ENCODE results near the gene CEMIP2. TPM values are rescaled to one million over a fixed set of nuclear protein-coding genes. Genes with fewer than 3 reads are reported as not detected.

CEMIP2 gene
- total RNA-seq, 1 experiment from 2014 or later, result 28.4 TPM

- no peak for DNase-seq
Observed at GRCh38 chr9:71783120-71783523, 14.8 kb upstream of the CEMIP2 start.

GRCh38 chr9:71781391-71781790, 13.1 kb upstream of the CEMIP2 start:
- Mint-ChIP-seq H3K27me3 (ENCODE audit: insufficient read depth, unreplicated experiment) (no peaks in the 10 kb centered on the region), H3K4me1 (ENCODE audit: low read depth, unreplicated experiment) (peaks cover 7% of the 10 kb centered on the region), H3K27ac (ENCODE audit: unreplicated experiment) (no peak overlapping the region), H3K9me3 (ENCODE audit: unreplicated experiment) (no peaks in the 10 kb centered on the region), H3K4me3 (ENCODE audit: unreplicated experiment) (no peak overlapping the region), H3K36me3 (ENCODE audit: insufficient read depth, unreplicated experiment) (no peaks in the 10 kb centered on the region)
- H3K36me3 ChIP-seq (ENCODE audit: control insufficient read depth, insufficient read depth, low read length), result no peaks in the 10 kb centered on the region
- CTCF ChIA-PET, result no interaction called here
- no TSS peak for BruUV-seq (replicated peaks)
- H3K4me3 ChIP-seq (ENCODE audit: low read depth, low read length), result no peak overlapping the region
- H3K4me1 ChIP-seq, result no peaks in the 10 kb centered on the region
- POLR2A ChIA-PET, result no interaction called here
- TF ChIP-seq CTCF (IDR thresholded peaks at IDR 0.05; ENCODE audit: insufficient read depth in 1 of 2, low read depth in 1 of 2, low read length in 1 of 2, severe bottlenecking in 1 of 2, unreplicated experiment in 1 of 2), result no peak
- no peak for DNase-seq
- no peaks in the 10 kb centered on the region for H3K9me3 ChIP-seq
- intact Hi-C loops (cut with micrococcal nuclease; ENCODE audit: unreplicated experiment), result no loop called here
- no peaks in the 10 kb centered on the region for H3K27me3 ChIP-seq (replicated peaks; ENCODE audit: control insufficient read depth, insufficient read depth, low read length)

More at GRCh38 chr9:71783120-71783523, 14.8 kb upstream of the CEMIP2 start:
- H3K27ac Mint-ChIP-seq (ENCODE audit: unreplicated experiment), result no peak overlapping the region
- no peaks in the 10 kb centered on the region for H3K4me1 ChIP-seq
- peak overlapping the region; percentile 5; the same call in 1 of the 2 replicates for H3K4me3 ChIP-seq (ENCODE audit: low read depth, low read length)
- intact Hi-C loops (cut with micrococcal nuclease; ENCODE audit: unreplicated experiment), result no loop called here
- H3K4me1 Mint-ChIP-seq (ENCODE audit: low read depth, unreplicated experiment), result peaks cover 4% of the 10 kb centered on the region
- no peaks in the 10 kb centered on the region for H3K27me3 ChIP-seq (replicated peaks; ENCODE audit: control insufficient read depth, insufficient read depth, low read length)
- no peaks in the 10 kb centered on the region for H3K36me3 Mint-ChIP-seq (ENCODE audit: insufficient read depth, unreplicated experiment)
- H3K27me3 Mint-ChIP-seq (ENCODE audit: insufficient read depth, unreplicated experiment), result no peaks in the 10 kb centered on the region
- TF ChIP-seq CTCF (IDR thresholded peaks at IDR 0.05; ENCODE audit: insufficient read depth in 1 of 2, low read depth in 1 of 2, low read length in 1 of 2, severe bottlenecking in 1 of 2, unreplicated experiment in 1 of 2), result no peak
- H3K9me3 ChIP-seq, result no peaks in the 10 kb centered on the region
- ChIA-PET CTCF (no interaction called here), POLR2A (no interaction called here)
- BruUV-seq (replicated peaks), result no TSS peak
- H3K36me3 ChIP-seq (ENCODE audit: control insufficient read depth, insufficient read depth, low read length), result no peaks in the 10 kb centered on the region
- H3K9me3 Mint-ChIP-seq (ENCODE audit: unreplicated experiment), result no peaks in the 10 kb centered on the region
- peak overlapping the region; percentile 33 for H3K4me3 Mint-ChIP-seq (ENCODE audit: unreplicated experiment)

GRCh38 chr9:71780953-71781352, 12.6 kb upstream of the CEMIP2 start:
- Mint-ChIP-seq H3K4me1 (ENCODE audit: low read depth, unreplicated experiment) (peaks cover 7% of the 10 kb centered on the region), H3K36me3 (ENCODE audit: insufficient read depth, unreplicated experiment) (no peaks in the 10 kb centered on the region), H3K4me3 (ENCODE audit: unreplicated experiment) (no peak overlapping the region), H3K27me3 (ENCODE audit: insufficient read depth, unreplicated experiment) (no peaks in the 10 kb centered on the region), H3K27ac (ENCODE audit: unreplicated experiment) (no peak overlapping the region), H3K9me3 (ENCODE audit: unreplicated experiment) (no peaks in the 10 kb centered on the region)
- ChIA-PET POLR2A (no interaction called here), CTCF (no interaction called here)
- H3K9me3 ChIP-seq, result no peaks in the 10 kb centered on the region
- H3K4me3 ChIP-seq (ENCODE audit: low read depth, low read length), result no peak overlapping the region
- BruUV-seq (replicated peaks), result no TSS peak
- DNase-seq, result no peak
- H3K27me3 ChIP-seq (replicated peaks; ENCODE audit: control insufficient read depth, insufficient read depth, low read length), result no peaks in the 10 kb centered on the region
- no peak for TF ChIP-seq CTCF (IDR thresholded peaks at IDR 0.05; ENCODE audit: insufficient read depth in 1 of 2, low read depth in 1 of 2, low read length in 1 of 2, severe bottlenecking in 1 of 2, unreplicated experiment in 1 of 2)
- H3K4me1 ChIP-seq, result no peaks in the 10 kb centered on the region
- intact Hi-C loops (cut with micrococcal nuclease; ENCODE audit: unreplicated experiment), result no loop called here
- no peaks in the 10 kb centered on the region for H3K36me3 ChIP-seq (ENCODE audit: control insufficient read depth, insufficient read depth, low read length)

All from Caco-2 (cell line).